ENCODE data around the gene SERTM2. TPM values are rescaled to one million over a fixed set of nuclear protein-coding genes. Genes with fewer than 3 reads are reported as not detected.

SERTM2 gene
- polyA plus RNA-seq, 1 donor (not counting 4 experiments of a cell fraction or from before 2014, with no cell fraction given) = not detected

GRCh38 chrX:111492085-111492484, 19.4 kb upstream of the SERTM2 start:
- no peaks in the 10 kb centered on the region for H3K4me1 ChIP-seq (ENCODE audit: control insufficient read depth, extremely low read depth, insufficient read depth, low read length)
- no peaks in the 10 kb centered on the region for H3K9me1 ChIP-seq (ENCODE audit: control insufficient read depth, extremely low read depth, insufficient read depth, low read length)
- dilution Hi-C loops (cut with MboI; ENCODE audit: extremely low pct_ligation_motif_present, low sequenced_read_pairs) = no loop called here
- H3K36me3 ChIP-seq (ENCODE audit: control insufficient read depth in 2 of 2, extremely low read depth in 1 of 2, insufficient read depth in 2 of 2, low read length in 2 of 2) = no peaks in the 10 kb centered on the region
- no peak overlapping the region for H3K4me3 ChIP-seq (ENCODE audit: control insufficient read depth in 2 of 3, extremely low read depth in 1 of 3, insufficient read depth in 2 of 3, low read depth in 1 of 3, low read length in 3 of 3)
- no peaks in the 10 kb centered on the region for H3K79me2 ChIP-seq (ENCODE audit: control insufficient read depth, insufficient read depth, low read length)
- no peak overlapping the region for H3K4me2 ChIP-seq (ENCODE audit: control insufficient read depth, extremely low read depth, insufficient read depth, low read depth, low read length)
- FAIRE-seq (no peak), DNase-seq (ENCODE audit: low read depth, low spot score) (no peak)
- no peak overlapping the region for H3K9ac ChIP-seq (ENCODE audit: control insufficient read depth, extremely low read depth, insufficient read depth, low read length)
- no peak for TF ChIP-seq CTCF (optimal IDR thresholded peaks at IDR 0.05 in 1 of 3, IDR thresholded peaks at IDR 0.05 in 1 of 3, conservative IDR thresholded peaks at IDR 0.05 in 1 of 3; ENCODE audit: extremely low read depth in 1 of 3, insufficient read depth in 2 of 3, low read length in 3 of 3)
- TF ChIP-seq EZH2 (IDR thresholded peaks at IDR 0.05; ENCODE audit: low read length) = no peak
- H2AFZ ChIP-seq (ENCODE audit: control insufficient read depth, low read length) = no peak overlapping the region
- no peaks in the 10 kb centered on the region for H3K27me3 ChIP-seq (ENCODE audit: control insufficient read depth, extremely low read depth, insufficient read depth, low read length)
- no peaks in the 10 kb centered on the region for H3K9me3 ChIP-seq (ENCODE audit: control insufficient read depth, low read depth, low read length)
- H4K20me1 ChIP-seq (ENCODE audit: control insufficient read depth, extremely low read depth, insufficient read depth, low read length) = no peaks in the 10 kb centered on the region
- H3K27ac ChIP-seq (ENCODE audit: control insufficient read depth, insufficient read depth, low read length) = no peak overlapping the region

- no peak overlapping the region for H3K4me3 ChIP-seq (ENCODE audit: control insufficient read depth in 2 of 3, extremely low read depth in 1 of 3, insufficient read depth in 2 of 3, low read depth in 1 of 3, low read length in 3 of 3)
- TF ChIP-seq EZH2 (IDR thresholded peaks at IDR 0.05; ENCODE audit: low read length) (no peak), CTCF (optimal IDR thresholded peaks at IDR 0.05 in 1 of 3, IDR thresholded peaks at IDR 0.05 in 1 of 3, conservative IDR thresholded peaks at IDR 0.05 in 1 of 3; ENCODE audit: extremely low read depth in 1 of 3, insufficient read depth in 2 of 3, low read length in 3 of 3) (no peak)
- dilution Hi-C loops (cut with MboI; ENCODE audit: extremely low pct_ligation_motif_present, low sequenced_read_pairs) = no loop called here
- no peaks in the 10 kb centered on the region for H3K4me1 ChIP-seq (ENCODE audit: control insufficient read depth, extremely low read depth, insufficient read depth, low read length)
- H3K79me2 ChIP-seq (ENCODE audit: control insufficient read depth, insufficient read depth, low read length) = no peaks in the 10 kb centered on the region
- no peaks in the 10 kb centered on the region for H4K20me1 ChIP-seq (ENCODE audit: control insufficient read depth, extremely low read depth, insufficient read depth, low read length)
- no peak overlapping the region for H3K9ac ChIP-seq (ENCODE audit: control insufficient read depth, extremely low read depth, insufficient read depth, low read length)
- no peak for DNase-seq (ENCODE audit: low read depth, low spot score)
- H3K27ac ChIP-seq (ENCODE audit: control insufficient read depth, insufficient read depth, low read length) = no peak overlapping the region
- H3K9me3 ChIP-seq (ENCODE audit: control insufficient read depth, low read depth, low read length) = no peaks in the 10 kb centered on the region
- H3K36me3 ChIP-seq (ENCODE audit: control insufficient read depth in 2 of 2, extremely low read depth in 1 of 2, insufficient read depth in 2 of 2, low read length in 2 of 2) = no peaks in the 10 kb centered on the region
- no peaks in the 10 kb centered on the region for H3K9me1 ChIP-seq (ENCODE audit: control insufficient read depth, extremely low read depth, insufficient read depth, low read length)
- H2AFZ ChIP-seq (ENCODE audit: control insufficient read depth, low read length) = no peak overlapping the region
- no peaks in the 10 kb centered on the region for H3K27me3 ChIP-seq (ENCODE audit: control insufficient read depth, extremely low read depth, insufficient read depth, low read length)
- H3K4me2 ChIP-seq (ENCODE audit: control insufficient read depth, extremely low read depth, insufficient read depth, low read depth, low read length) = no peak overlapping the region
- FAIRE-seq = no peak
Measured at GRCh38 chrX:111498538-111499103, 12.8 kb upstream of the SERTM2 start.
